Epithelial cell of proximal tubule (primary cell): Measurements from ENCODE around the gene GJA5. TPM values are rescaled to one million over a fixed set of nuclear protein-coding genes. Genes with fewer than 3 reads are reported as not detected.

ENCODE experiments used
- DNase-seq: peaks from one replicate; pipeline ENCODE4 v3.0.0-alpha.2; 2011; ENCODE audit warnings: low read depth
- H3K4me3 ChIP-seq: 2 replicates; pipeline ENCODE4 v1.5.1; 2011; ENCODE audit warnings: low read depth, mild to moderate bottlenecking, low read length
- total RNA-seq: library from RNA; depleted of rRNA; stranded (reverse); fragments of >200 nt; gene quantifications from 2 replicates; pipeline ENCODE4 v1.2.3, GENCODE V29; 2015
- TF ChIP-seq, protein P1 (sequence below): conservative IDR thresholded peaks from 2 replicates; pipeline ENCODE4 v1.5.1; 2012; ENCODE audit warnings: low read depth, mild to moderate bottlenecking, low read length

GJA5 gene
- 1.2 and 2.7 TPM in 2 replicates for total RNA-seq

DNA sequence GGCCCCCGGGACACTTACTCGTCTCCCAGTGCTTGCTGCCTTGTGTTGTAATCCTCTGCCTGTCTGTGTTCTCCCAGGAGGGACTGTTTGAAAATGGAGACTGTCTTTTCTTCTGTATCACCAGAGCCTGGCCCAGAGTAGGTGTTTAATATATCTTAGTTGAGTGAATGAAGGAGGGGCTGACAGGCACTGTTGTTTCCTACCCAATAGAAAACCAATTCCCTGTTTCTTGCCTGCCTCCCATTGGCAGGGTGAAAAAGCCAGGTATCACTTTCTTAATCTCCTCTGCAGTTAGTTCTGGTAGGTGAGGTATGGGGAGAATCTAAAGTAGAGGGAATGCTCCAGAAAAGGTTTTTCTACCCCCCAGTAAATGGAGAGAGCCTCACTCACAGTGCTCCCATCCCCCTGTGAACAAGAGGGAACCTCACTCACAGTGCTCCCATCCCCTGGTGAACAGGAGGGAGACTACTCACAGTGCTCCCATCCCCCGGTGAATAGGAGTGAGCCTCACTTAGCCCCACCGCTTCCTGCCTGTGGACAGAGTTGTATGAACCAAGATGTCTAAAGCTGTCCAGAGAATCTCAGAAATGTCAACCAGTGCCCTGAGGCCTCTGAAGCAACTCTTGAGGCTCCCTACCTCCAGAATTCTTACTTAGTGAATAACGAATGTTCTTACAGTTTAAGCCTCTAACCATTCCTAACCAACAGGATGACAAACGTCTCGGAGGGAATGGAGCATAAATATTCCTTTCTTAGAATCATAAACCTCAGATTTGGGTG is at the start of gene GJA5:
Gene GJA5 (minus strand): TSS at position 122 of the 780 bp plus-strand sequence. CDS start 1,364 bp downstream, outside the sequence.
- TF ChIP-seq, protein P1, sequence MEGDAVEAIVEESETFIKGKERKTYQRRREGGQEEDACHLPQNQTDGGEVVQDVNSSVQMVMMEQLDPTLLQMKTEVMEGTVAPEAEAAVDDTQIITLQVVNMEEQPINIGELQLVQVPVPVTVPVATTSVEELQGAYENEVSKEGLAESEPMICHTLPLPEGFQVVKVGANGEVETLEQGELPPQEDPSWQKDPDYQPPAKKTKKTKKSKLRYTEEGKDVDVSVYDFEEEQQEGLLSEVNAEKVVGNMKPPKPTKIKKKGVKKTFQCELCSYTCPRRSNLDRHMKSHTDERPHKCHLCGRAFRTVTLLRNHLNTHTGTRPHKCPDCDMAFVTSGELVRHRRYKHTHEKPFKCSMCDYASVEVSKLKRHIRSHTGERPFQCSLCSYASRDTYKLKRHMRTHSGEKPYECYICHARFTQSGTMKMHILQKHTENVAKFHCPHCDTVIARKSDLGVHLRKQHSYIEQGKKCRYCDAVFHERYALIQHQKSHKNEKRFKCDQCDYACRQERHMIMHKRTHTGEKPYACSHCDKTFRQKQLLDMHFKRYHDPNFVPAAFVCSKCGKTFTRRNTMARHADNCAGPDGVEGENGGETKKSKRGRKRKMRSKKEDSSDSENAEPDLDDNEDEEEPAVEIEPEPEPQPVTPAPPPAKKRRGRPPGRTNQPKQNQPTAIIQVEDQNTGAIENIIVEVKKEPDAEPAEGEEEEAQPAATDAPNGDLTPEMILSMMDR, result no peak
- DNase-seq, result no peak
- H3K4me3 ChIP-seq, result no peak within 1 kb of the TSS

DNA sequence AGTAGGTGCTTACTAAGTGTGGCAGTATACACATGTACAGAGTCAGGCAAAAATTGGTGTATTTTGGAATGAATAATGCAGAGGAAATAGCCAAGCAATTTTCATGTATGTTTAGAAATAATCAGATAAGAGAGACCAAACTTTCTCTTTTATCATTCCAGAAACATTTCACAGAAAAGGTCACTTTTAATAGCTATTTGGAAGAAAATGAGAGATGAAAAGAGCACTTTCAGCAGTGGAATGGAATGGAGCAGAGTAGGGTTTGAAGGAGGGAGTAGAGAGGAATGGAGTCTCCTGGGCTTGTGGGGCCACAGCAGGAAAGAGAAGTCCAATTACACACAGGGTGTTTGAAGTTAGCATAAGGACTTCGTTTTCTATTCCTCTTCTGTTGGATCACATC is 48.8 kb upstream of the GJA5 start:
- TF ChIP-seq, protein P1, result no peak
- no peak for DNase-seq

DNA sequence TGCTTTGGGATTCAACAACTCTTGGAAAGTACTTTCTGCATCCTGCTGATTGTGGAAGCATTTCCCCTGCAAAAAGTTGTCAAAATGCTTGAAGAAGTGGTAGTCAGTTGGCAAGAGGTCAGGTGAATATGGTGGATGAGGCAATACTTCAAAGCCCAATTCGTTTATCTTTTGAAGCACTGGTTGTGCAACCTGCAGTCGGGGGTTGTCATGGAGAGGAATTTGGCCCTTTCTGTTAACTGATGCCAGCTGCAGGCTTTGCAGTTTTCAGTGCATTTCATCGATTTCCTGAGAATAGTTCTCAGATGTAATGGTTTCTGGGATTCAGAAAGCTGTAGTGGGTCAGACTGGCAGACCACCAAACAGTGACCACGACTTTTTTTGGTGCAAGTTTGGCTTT is 47.6 kb upstream of the GJA5 start:
- DNase-seq, result peak; percentile 7
- no peak overlapping the region for H3K4me3 ChIP-seq
- TF ChIP-seq, protein P1, result no peak

More for the DNA sequence above, 48.8 kb upstream of the GJA5 start:
- no peak overlapping the region for H3K4me3 ChIP-seq

DNA sequence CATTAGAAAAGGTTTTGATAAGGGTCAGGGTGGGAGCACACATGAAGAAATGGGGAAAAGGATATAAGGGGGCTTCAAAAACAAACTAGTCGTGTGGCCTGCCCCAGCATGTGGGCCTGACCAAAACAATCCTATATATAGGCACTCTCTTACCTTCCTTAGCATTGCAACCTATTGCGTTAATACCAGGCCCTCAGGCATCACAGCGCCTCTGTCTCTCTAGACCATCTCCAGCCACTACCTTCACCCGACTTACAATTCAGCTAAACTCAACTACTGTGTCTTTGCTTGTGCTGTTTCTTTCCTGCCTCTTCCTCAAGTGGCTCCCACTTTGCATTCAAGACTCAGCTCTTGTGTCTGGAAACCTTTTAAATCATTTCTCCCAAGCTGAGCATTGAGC is 47.0 kb upstream of the GJA5 start:
- DNase-seq, result no peak
- TF ChIP-seq, protein P1, result no peak
- no peak overlapping the region for H3K4me3 ChIP-seq

DNA sequence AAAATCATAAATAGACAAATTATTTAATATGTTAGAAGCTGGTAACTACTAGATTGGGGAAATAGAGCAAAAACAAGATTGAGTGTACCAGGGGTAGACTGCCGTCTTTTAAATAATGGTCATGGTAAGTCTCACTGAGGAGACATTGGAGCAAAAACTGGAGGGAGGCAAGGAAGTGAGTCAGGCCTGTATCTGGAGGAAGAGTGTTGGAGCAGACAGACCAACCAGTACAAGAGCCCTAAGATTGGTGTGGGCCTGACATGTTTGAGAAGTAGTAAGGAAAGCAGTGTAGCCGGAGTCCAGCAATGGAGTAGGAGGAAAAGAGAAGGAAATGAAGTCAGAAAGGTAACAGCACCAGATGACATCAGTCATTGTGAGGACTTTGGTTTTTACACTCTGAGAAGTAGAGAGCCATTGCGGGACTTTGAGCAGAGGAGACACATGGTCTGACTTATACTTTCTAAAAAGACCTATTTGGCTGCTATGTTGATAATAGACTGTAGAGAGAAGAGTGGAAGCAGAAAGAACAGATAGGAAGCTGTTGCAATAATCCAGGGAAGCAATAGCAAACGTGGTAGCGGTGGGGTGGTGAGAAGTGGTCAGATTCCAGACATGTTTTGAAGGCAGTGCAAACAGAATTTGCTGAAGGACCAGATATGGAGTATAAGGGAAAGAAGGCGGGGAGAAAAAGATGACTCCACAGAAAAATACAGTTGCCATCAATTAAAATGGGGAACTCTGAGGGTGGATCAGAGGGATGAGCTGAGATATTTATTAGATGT is 44.7 kb upstream of the GJA5 start:
- TF ChIP-seq, protein P1, result no peak
- no peak for DNase-seq
- no peak overlapping the region for H3K4me3 ChIP-seq

DNA sequence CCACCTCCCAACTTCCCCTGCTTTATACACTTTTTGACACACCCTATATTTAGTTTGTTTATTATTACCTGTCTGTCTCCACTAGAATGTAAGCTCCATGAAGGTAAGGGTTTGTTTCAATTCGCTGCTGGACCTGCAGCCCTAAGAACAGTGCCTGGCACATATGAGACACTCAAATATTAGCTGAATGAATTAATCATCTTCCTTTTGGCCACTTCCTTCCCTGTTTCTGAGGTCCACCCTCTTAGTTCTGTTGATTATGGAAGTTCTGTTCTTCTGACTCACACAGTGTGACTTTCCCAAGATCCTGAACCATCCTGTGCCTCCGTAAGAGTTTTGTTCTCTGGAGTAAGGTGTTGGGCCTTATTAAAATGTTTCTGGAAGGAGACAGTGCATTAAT is 40.4 kb upstream of the GJA5 start:
- DNase-seq, result no peak
- no peak overlapping the region for H3K4me3 ChIP-seq
- TF ChIP-seq, protein P1, result no peak
